ENCODE data around the gene GABRA6. TPM values are rescaled to one million over a fixed set of nuclear protein-coding genes. Genes with fewer than 3 reads are reported as not detected.
"Not testable (repeated sequence)": the region's sequence is repeated elsewhere in the genome, so short reads cannot be mapped to it uniquely, and the experiment has no call there.

Gene GABRA6
- polyA plus RNA-seq (2012; ENCODE audit: missing spikeins), result not detected

DNA sequence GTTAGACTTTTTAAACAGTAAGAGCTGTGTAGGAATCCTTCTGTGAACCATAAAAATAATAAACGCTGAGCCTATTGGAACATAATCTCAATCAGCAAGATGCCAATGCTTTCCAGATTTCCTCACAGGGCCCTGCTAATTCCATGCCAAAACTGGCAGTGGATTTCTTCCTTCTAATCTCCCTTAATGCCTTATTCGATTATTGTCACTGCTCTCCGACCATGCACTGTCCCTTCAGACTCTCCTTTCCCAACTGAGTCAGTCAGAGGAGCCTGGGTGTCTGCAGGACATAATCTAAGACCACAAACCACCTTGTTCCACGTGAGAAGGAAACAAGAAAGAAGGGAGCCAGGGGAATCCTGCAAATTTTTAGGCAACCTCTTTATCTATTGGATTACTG is at the start of gene GABRA6:
TSS of gene GABRA6 (plus strand) at position 261 of the 400 bp plus-strand sequence. CDS start 269 bp downstream, outside the sequence.
- DNase-seq (ENCODE audit: insufficient read length) (no peak), FAIRE-seq (no peak)
- no peak for TF ChIP-seq POLR2AphosphoS5 (IDR thresholded peaks at IDR 0.05; ENCODE audit: low read depth, low read length)
- TF ChIP-seq TAF1 (IDR thresholded peaks at IDR 0.05; ENCODE audit: borderline replicate concordance, low read depth, low read length), result no peak

DNA sequence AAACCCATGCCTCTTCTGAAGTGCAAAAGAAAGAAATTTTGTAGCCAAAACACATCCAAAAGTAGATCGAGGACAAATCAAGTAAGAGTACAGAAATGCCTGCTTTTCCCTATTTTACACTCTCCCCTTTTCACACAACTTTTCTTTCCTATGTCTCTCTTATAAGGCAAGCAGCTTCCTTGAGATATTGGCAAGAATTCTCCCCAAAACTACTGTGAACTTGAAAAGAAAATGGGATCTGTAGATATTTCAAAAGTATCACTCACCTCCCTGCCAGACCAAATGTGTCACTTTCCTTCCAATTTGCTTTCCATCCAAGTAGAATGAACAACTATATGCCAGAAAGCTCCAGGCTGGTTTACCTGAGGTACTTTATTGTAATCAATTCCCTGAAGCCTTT is 47.9 kb upstream of the GABRA6 start:
- no peak for TF ChIP-seq POLR2A (IDR thresholded peaks at IDR 0.05; ENCODE audit: low read depth, low read length)
- no peak for TF ChIP-seq POLR2AphosphoS5 (IDR thresholded peaks at IDR 0.05; ENCODE audit: low read depth, low read length)
- no peak for TF ChIP-seq TAF1 (IDR thresholded peaks at IDR 0.05; ENCODE audit: borderline replicate concordance, low read depth, low read length)
- no peak for DNase-seq (ENCODE audit: insufficient read length)
- FAIRE-seq, result no peak

DNA sequence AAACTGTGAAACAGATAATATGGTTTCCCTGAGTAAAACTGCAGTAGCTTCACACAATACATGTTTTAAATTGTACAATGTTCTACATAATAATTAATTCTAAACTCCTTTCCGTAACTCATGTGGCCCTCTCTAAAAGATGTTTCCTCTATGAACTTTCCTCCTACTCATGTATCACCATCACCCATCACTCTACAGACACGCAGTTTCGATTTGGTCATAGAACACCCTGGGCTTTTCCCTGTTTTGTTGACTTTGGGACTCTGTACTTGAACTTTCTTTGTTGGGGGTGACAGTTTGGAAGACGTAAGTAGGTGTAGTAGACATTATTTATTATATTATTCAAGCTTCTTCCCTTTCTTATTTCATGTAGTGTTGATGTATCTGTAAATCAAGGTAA is 44.1 kb upstream of the GABRA6 start:
- TF ChIP-seq POLR2A (IDR thresholded peaks at IDR 0.05; ENCODE audit: low read depth, low read length) (no peak), POLR2AphosphoS5 (IDR thresholded peaks at IDR 0.05; ENCODE audit: low read depth, low read length) (no peak), TAF1 (IDR thresholded peaks at IDR 0.05; ENCODE audit: borderline replicate concordance, low read depth, low read length) (no peak)
- no peak for DNase-seq (ENCODE audit: insufficient read length)
- FAIRE-seq, result no peak

DNA sequence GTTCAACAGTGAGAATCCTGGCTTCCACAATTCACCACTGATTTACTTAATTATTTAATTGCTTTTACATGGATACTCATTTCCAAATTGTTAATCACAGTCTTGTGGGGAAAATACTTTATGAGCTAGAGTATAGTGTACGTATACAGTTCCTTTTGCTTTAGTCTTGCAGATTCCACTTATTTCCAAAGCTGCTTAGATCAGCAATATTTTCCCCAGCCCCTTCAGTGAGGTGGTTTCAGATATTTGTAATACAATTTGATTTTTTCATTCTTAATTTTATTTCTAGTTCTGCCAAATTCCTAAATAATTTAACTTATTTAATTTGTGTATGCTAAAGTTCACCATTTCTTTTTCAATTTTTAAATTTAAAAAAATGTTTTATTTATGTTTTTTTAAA is 40.3 kb upstream of the GABRA6 start:
- TF ChIP-seq POLR2AphosphoS5 (IDR thresholded peaks at IDR 0.05; ENCODE audit: low read depth, low read length), result no peak
- TF ChIP-seq POLR2A (IDR thresholded peaks at IDR 0.05; ENCODE audit: low read depth, low read length), result no peak
- no peak for TF ChIP-seq TAF1 (IDR thresholded peaks at IDR 0.05; ENCODE audit: borderline replicate concordance, low read depth, low read length)
- DNase-seq (ENCODE audit: insufficient read length) (no peak), FAIRE-seq (no peak)

DNA sequence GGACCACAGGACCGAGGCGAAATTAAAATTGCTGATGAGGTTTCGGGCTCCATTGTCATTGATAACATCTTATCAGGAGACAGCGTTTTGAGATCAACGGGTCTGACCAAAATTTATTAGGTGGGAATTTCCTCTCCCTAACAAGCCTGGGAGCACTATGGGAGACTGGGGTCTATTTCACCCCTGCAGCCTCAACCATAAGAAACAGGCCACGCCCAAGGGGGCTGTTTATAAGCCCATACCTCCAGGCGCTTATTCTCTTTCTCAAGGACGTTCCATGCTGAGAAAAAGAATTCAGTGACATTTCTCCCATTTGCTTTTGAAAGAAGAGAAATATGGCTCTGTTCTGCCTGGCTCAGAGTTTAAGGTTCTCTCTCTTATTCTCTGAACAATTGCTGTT is 33.6 kb upstream of the GABRA6 start:
- not testable (repeated sequence) for DNase-seq (ENCODE audit: insufficient read length); FAIRE-seq

DNA sequence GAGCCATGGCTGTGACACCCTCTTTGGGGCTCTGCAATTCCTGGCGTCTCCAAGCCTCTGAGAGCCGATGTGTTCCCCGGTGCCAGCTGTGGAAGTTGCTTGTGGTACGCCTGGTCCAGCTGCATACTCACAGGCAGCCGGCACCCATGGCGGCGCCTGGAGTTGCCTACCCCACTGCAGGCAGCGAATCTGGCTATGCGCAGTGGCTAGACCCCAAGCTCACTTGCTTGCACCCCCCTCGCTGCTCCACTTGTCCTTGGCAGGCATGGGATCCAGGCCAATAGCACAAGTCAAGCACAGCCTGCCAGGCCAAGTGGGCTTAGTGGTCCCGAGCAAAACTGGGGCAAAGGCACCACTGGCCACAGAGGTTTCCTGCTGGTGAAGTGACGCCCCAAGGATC is 24.7 kb upstream of the GABRA6 start:
- no peak for TF ChIP-seq POLR2AphosphoS5 (IDR thresholded peaks at IDR 0.05; ENCODE audit: low read depth, low read length)
- no peak for TF ChIP-seq TAF1 (IDR thresholded peaks at IDR 0.05; ENCODE audit: borderline replicate concordance, low read depth, low read length)
- TF ChIP-seq POLR2A (IDR thresholded peaks at IDR 0.05; ENCODE audit: low read depth, low read length), result no peak
- no peak for DNase-seq (ENCODE audit: insufficient read length)
- FAIRE-seq, result no peak

DNA sequence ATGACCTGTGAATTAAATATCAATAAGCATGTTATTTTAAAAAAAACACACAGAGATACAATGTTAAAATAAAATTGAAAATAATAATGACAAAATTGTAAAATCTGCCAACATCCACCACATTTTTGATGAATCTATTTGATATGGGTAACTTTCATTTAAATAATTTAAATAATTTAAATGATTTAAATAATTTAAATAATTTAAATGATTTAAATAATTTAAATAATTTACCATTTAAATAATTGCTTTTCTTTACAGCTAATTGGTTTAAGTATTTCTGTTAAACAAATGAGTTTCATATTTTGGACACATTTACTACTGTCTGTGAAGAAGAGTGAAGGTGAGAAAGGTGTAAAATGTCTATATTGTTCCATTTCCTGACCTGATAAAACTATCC is 22.1 kb upstream of the GABRA6 start:
- no peak for FAIRE-seq
- DNase-seq (ENCODE audit: insufficient read length), result no peak

DNA sequence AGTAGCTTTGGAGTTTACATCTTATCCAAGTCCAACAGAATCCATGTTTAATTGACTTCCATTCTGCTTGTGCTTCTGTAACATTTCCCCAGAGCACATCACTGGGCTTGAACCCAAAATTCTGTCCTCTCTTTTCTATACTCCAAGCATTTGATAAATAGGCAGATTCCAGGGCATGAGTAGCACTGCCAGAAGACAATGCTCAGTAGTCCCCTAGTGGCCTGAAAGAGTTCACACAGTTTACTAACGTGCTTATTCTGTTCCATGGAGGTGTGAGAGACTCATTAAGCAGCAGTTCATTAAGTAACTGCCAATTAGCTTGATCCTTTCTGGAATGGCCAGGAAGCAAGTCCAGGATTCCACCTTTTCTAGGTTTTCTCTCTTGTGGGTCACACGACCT is 9.4 kb upstream of the GABRA6 start:
- FAIRE-seq, result peak; percentile 9
- TF ChIP-seq POLR2AphosphoS5 (IDR thresholded peaks at IDR 0.05; ENCODE audit: low read depth, low read length), result no peak
- no peak for TF ChIP-seq TAF1 (IDR thresholded peaks at IDR 0.05; ENCODE audit: borderline replicate concordance, low read depth, low read length)
- no peak for TF ChIP-seq POLR2A (IDR thresholded peaks at IDR 0.05; ENCODE audit: low read depth, low read length)
- DNase-seq (ENCODE audit: insufficient read length), result no peak

More for the DNA sequence above, 22.1 kb upstream of the GABRA6 start:
- TF ChIP-seq POLR2A (IDR thresholded peaks at IDR 0.05; ENCODE audit: low read depth, low read length) (no peak), POLR2AphosphoS5 (IDR thresholded peaks at IDR 0.05; ENCODE audit: low read depth, low read length) (no peak), TAF1 (IDR thresholded peaks at IDR 0.05; ENCODE audit: borderline replicate concordance, low read depth, low read length) (no peak)

DNA sequence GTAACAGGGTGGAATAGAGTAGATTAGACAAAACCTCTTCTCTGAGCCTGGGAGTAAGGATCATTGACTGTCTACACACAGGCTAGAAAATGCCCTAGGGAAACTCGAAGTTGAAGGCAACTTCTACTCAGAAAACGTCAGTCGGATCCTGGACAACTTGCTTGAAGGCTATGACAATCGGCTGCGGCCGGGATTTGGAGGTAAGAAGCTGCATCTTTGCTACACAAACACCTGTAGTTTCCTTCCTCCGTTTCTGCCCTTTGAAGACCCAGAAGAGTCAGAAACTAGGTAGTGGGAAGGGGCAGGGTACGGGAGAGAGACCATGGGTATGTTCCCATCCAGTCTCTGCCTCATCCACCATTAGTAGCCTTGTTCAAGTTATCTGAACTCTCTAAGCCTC is 628 bp downstream of the GABRA6 start:
- DNase-seq (ENCODE audit: insufficient read length), result no peak
- FAIRE-seq, result no peak
- TF ChIP-seq POLR2A (IDR thresholded peaks at IDR 0.05; ENCODE audit: low read depth, low read length) (no peak), POLR2AphosphoS5 (IDR thresholded peaks at IDR 0.05; ENCODE audit: low read depth, low read length) (no peak), TAF1 (IDR thresholded peaks at IDR 0.05; ENCODE audit: borderline replicate concordance, low read depth, low read length) (no peak)

DNA sequence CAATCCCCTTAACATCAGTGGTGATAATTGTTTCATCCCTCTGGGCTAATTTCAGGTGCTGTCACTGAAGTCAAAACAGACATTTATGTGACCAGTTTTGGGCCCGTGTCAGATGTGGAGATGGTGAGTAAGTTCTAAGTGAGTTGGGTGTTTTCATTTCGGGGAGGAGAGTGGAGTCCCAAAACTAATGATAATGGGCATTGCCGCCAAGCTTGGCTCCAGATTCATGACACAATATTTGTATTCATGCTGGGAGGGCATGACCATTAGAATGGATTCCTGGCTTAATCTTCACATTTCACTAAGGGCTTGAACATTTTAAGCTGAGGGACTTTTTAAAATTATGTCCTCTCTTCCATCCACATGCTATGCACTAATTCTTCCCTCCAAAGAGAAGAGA is 1.4 kb downstream of the GABRA6 start:
- TF ChIP-seq TAF1 (IDR thresholded peaks at IDR 0.05; ENCODE audit: borderline replicate concordance, low read depth, low read length), result no peak
- TF ChIP-seq POLR2A (IDR thresholded peaks at IDR 0.05; ENCODE audit: low read depth, low read length), result no peak
- TF ChIP-seq POLR2AphosphoS5 (IDR thresholded peaks at IDR 0.05; ENCODE audit: low read depth, low read length), result no peak
- no peak for FAIRE-seq
- no peak for DNase-seq (ENCODE audit: insufficient read length)

DNA sequence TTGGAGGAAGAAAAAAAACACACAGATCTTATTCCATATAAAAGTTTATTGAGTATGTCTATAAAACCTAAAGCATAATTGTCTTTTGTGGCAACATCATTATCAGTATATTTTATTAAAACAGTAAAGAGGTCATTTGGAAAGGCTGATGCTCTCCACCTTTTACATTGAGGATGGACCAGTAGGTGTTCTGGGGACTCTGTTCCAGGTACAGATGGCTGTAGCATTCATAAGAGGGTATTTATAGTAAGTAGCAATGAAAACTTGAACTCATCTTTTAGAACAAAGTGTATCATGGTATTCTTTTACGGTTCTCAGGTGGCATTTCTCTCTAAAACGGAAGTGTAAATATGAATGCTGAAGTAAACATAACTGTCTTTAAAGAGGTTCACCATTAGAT is 1.8 kb downstream of the GABRA6 start:
- no peak for FAIRE-seq
- no peak for TF ChIP-seq POLR2AphosphoS5 (IDR thresholded peaks at IDR 0.05; ENCODE audit: low read depth, low read length)
- no peak for TF ChIP-seq POLR2A (IDR thresholded peaks at IDR 0.05; ENCODE audit: low read depth, low read length)
- TF ChIP-seq TAF1 (IDR thresholded peaks at IDR 0.05; ENCODE audit: borderline replicate concordance, low read depth, low read length), result no peak
- DNase-seq (ENCODE audit: insufficient read length), result no peak

DNA sequence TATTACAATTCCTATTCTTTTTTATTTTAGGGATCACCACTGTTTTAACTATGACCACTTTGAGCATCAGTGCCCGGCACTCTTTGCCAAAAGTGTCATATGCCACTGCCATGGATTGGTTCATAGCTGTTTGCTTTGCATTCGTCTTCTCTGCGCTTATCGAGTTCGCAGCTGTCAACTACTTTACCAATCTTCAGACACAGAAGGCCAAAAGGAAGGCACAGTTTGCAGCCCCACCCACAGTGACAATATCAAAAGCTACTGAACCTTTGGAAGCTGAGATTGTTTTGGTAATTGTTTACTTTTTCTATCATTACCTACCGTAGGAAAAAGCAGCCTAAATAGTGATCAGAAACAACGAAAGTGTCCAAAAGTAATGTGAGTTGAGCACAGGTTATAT is 6.4 kb downstream of the GABRA6 start:
- TF ChIP-seq POLR2AphosphoS5 (IDR thresholded peaks at IDR 0.05; ENCODE audit: low read depth, low read length), result no peak
- TF ChIP-seq TAF1 (IDR thresholded peaks at IDR 0.05; ENCODE audit: borderline replicate concordance, low read depth, low read length), result no peak
- TF ChIP-seq POLR2A (IDR thresholded peaks at IDR 0.05; ENCODE audit: low read depth, low read length), result no peak
- FAIRE-seq (no peak), DNase-seq (ENCODE audit: insufficient read length) (no peak)

DNA sequence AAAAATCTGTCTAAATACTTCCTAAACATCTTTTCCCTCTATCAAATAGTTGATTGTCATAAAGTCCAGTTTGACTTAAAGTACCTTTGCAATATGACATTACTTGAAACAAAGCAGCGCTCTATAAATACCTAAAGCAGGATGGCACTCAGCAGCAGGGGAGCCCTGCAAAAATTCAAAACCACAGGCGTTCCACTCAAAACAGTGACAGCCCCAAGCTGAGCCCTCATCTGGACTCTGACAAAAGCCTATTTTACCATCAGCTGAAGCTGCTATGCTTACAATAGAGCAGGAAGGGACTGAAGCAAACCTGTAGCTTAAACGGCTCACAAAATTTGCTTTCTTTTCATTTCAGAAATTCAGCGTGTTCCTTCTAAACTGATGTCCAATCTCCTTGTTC is 11.5 kb downstream of the GABRA6 start:
- FAIRE-seq (no peak), DNase-seq (ENCODE audit: insufficient read length) (no peak)
- TF ChIP-seq TAF1 (IDR thresholded peaks at IDR 0.05; ENCODE audit: borderline replicate concordance, low read depth, low read length) (no peak), POLR2AphosphoS5 (IDR thresholded peaks at IDR 0.05; ENCODE audit: low read depth, low read length) (no peak), POLR2A (IDR thresholded peaks at IDR 0.05; ENCODE audit: low read depth, low read length) (no peak)
